GM10248 (cell line): ENCODE data around the gene DHX8.
A peak's percentile ranks its signal among the peaks of the same experiment; 100 is the strongest.

Source experiments
- CTCF ChIA-PET: fragments of 300-600 bp; sonication (Branson Sonifier 250); formaldehyde crosslinking; extraction: SDS; loops from one replicate; lab custom pipeline; 2021; ENCODE audit warnings: antibody characterized with exemption; lab: Yijun Ruan, JAX
- POLR2A ChIA-PET: fragments of 350-650 bp; sonication (Branson Sonifier 250); formaldehyde crosslinking; extraction: SDS; loops from one replicate; lab custom pipeline; 2020; ENCODE audit warnings: antibody characterized with exemption; lab: Yijun Ruan, JAX
- DNase-seq: peaks from one replicate; pipeline ENCODE4 v3.0.0; 2012; ENCODE audit errors: extremely low spot score
- CTCF ChIP-seq: IDR thresholded peaks from 2 replicates; pipeline ENCODE4 v1.5.1; 2012; ENCODE audit warnings: mild to moderate bottlenecking, low read depth; ENCODE audit errors: extremely low read depth, missing control alignments, control extremely low read depth

The DHX8 gene

GRCh38 chr17:43517161-43517560 lies 33.4 kb downstream of the DHX8 start:
- CTCF ChIA-PET: interaction anchor here (0.8 to 4.7 kb wide), 6 partner anchors 9 to 249 kb away, joined by 3 to 20 read pairs (median 4); partner anchors contain the start of gene DHX8
- no peak for TF ChIP-seq CTCF
- DNase-seq: no peak
- POLR2A ChIA-PET: interaction anchor here (0.6 kb wide), 1 partner anchor 533 kb away, joined by 6 read pairs; no protein-coding TSS in a partner anchor

GRCh38 chr17:43517615-43518386 lies 34.0 kb downstream of the DHX8 start:
- no peak for TF ChIP-seq CTCF
- peak; percentile 71 for DNase-seq
- CTCF ChIA-PET: interaction anchor here (0.7 to 4.7 kb wide), 10 partner anchors 9 to 346 kb away, joined by 3 to 20 read pairs (median 4); partner anchors contain the start of genes DHX8 and NBR1
- POLR2A ChIA-PET: interaction anchor here (0.6 kb wide), 2 partner anchors 150 to 533 kb away, joined by 4 to 6 read pairs; no protein-coding TSS in a partner anchor

- no peak for TF ChIP-seq CTCF
Measured at GRCh38 chr17:43521389-43521788, 37.6 kb downstream of the DHX8 start.

GRCh38 chr17:43524945-43525575 lies 41.3 kb downstream of the DHX8 start:
- DNase-seq: no peak
- no peak for TF ChIP-seq CTCF
- ChIA-PET POLR2A (no interaction called here), CTCF (interaction anchor here (1.6 kb wide), 1 partner anchor 12 kb away, joined by 7 read pairs; no protein-coding TSS in a partner anchor)

More at GRCh38 chr17:43521389-43521788, 37.6 kb downstream of the DHX8 start:
- CTCF ChIA-PET: interaction anchor here (0.7 to 1.4 kb wide), 8 partner anchors 8 to 152 kb away, joined by 3 to 5 read pairs (median 4); partner anchors contain the start of gene DHX8
- POLR2A ChIA-PET: no interaction called here
- no peak for DNase-seq

- TF ChIP-seq CTCF: no peak
- no peak for DNase-seq
- ChIA-PET POLR2A (no interaction called here), CTCF (interaction anchor here (0.7 to 1.6 kb wide), 6 partner anchors 9 to 240 kb away, joined by 3 to 7 read pairs (median 4); partner anchors contain the start of gene DHX8)
Measured at GRCh38 chr17:43526886-43527648, 43.3 kb downstream of the DHX8 start.
